Keratinocyte (primary cell): ENCODE measurements around the gene NF1. TPM values are rescaled to one million over a fixed set of nuclear protein-coding genes. Genes with fewer than 3 reads are reported as not detected.
A peak's percentile ranks its signal among the peaks of the same experiment; 100 is the strongest.

Experiments used
- DNase-seq: peaks from one replicate; pipeline ENCODE4 v3.0.0-alpha.2; 2011; ENCODE audit warnings: low read depth, missing footprints, low spot score
- FAIRE-seq: peaks from 2 replicates; lab custom pipeline; 2011; peaks lifted over from hg19 to GRCh38; lab: Jason Lieb, UNC
- H2AFZ ChIP-seq: 2 replicates; pipeline ENCODE4 v1.6.0; 2012; ENCODE audit warnings: low read length, control low read depth, inconsistent platforms; ENCODE audit not compliant: control insufficient read depth
- H3K27ac ChIP-seq: 2 replicates; pipeline ENCODE4 v1.5.1; 2011; ENCODE audit warnings: low read length; ENCODE audit not compliant: control insufficient read depth, insufficient read depth
- H3K27me3 ChIP-seq: 3 replicates; pipeline ENCODE4 v1.6.0; 2011; ENCODE audit warnings: low read length; ENCODE audit not compliant: control insufficient read depth, insufficient read depth; ENCODE audit errors: extremely low read depth
- H3K36me3 ChIP-seq, 2 experiments: 2 replicates in 1 of 2; 3 replicates in 1 of 2; pipeline ENCODE4 v1.5.1; 2011; ENCODE audit warnings: low read length in 2 of 2, mild to moderate bottlenecking in 1 of 2; ENCODE audit not compliant: control insufficient read depth in 2 of 2, insufficient read depth in 2 of 2; ENCODE audit errors: extremely low read depth in 1 of 2
- H3K4me1 ChIP-seq: 3 replicates; pipeline ENCODE4 v1.5.1; 2011; ENCODE audit warnings: low read length; ENCODE audit not compliant: control insufficient read depth, insufficient read depth; ENCODE audit errors: extremely low read depth
- H3K4me2 ChIP-seq: 3 replicates; pipeline ENCODE4 v1.6.0; 2011; ENCODE audit warnings: low read depth, low read length; ENCODE audit not compliant: control insufficient read depth, insufficient read depth; ENCODE audit errors: extremely low read depth
- H3K4me3 ChIP-seq, 3 experiments: fragments of 200-600 bp in 1 of 3; sonication (generic) in 1 of 3; 2 replicates in 2 of 3; 3 replicates in 1 of 3; pipeline ENCODE4 v1.5.1; 2011 to 2016; ENCODE audit warnings: low read length in 3 of 3, mild to moderate bottlenecking in 3 of 3, control low read depth in 2 of 3, inconsistent platforms in 1 of 3, low read depth in 1 of 3, mixed read lengths in 1 of 3, mixed run types in 1 of 3, moderate library complexity in 1 of 3; ENCODE audit not compliant: control insufficient read depth in 2 of 3, insufficient read depth in 2 of 3; ENCODE audit errors: extremely low read depth in 1 of 3
- H3K79me2 ChIP-seq: 2 replicates; pipeline ENCODE4 v1.6.0; 2012; ENCODE audit warnings: low read length; ENCODE audit not compliant: control insufficient read depth, insufficient read depth
- H3K9ac ChIP-seq: 3 replicates; pipeline ENCODE4 v1.6.0; 2011; ENCODE audit warnings: low read length; ENCODE audit not compliant: control insufficient read depth, insufficient read depth; ENCODE audit errors: extremely low read depth
- H3K9me1 ChIP-seq: 3 replicates; pipeline ENCODE4 v1.6.0; 2011; ENCODE audit warnings: low read length; ENCODE audit not compliant: control insufficient read depth, insufficient read depth; ENCODE audit errors: extremely low read depth
- H3K9me3 ChIP-seq: 2 replicates; pipeline ENCODE4 v1.5.1; 2012; ENCODE audit warnings: low read depth, low read length; ENCODE audit not compliant: control insufficient read depth
- H4K20me1 ChIP-seq: 3 replicates; pipeline ENCODE4 v1.6.0; 2011; ENCODE audit warnings: low read length; ENCODE audit not compliant: control insufficient read depth, insufficient read depth; ENCODE audit errors: extremely low read depth
- EZH2 ChIP-seq: IDR thresholded peaks from one replicate; pipeline ENCODE4 v1.6.1; 2012; ENCODE audit warnings: inconsistent platforms, mild to moderate bottlenecking, low read length, moderate library complexity
- dilution Hi-C: fragments of 300-500 bp; cut with MboI; formaldehyde crosslinking; loops from one replicate; pipeline ENCODE4 v1.7.0; 2020; ENCODE audit warnings: low sequenced_read_pairs; ENCODE audit not compliant: extremely low pct_ligation_motif_present
- polyA plus RNA-seq, 5 experiments: library from polyadenylated mRNA; depleted of rRNA in 3 of 5; stranded (reverse) in 3 of 5; stranded (forward) in 1 of 5; unstranded in 1 of 5; fragments of >200 nt; gene quantifications; 1 replicate in 1 of 5; 2 replicates in 3 of 5; 3 replicates in 1 of 5; pipeline versions ENCODE4 v1.2.1 to v1.2.3, GENCODE V29; 2011 to 2012; ENCODE audit warnings: missing spikeins in 2 of 5, low read depth in 1 of 5, low replicate concordance in 1 of 5
- TF ChIP-seq, protein P1 (sequence below), 3 experiments: IDR thresholded peaks in 1 of 3; conservative IDR thresholded peaks in 1 of 3; optimal IDR thresholded peaks in 1 of 3; 2 replicates in 2 of 3; 3 replicates in 1 of 3; pipeline versions ENCODE3 to v1.5.1; 2011; ENCODE audit warnings: low read length in 3 of 3, mild to moderate bottlenecking in 3 of 3, moderate library complexity in 2 of 3, control low read depth in 1 of 3, inconsistent platforms in 1 of 3; ENCODE audit not compliant: insufficient read depth in 2 of 3; ENCODE audit errors: extremely low read depth in 1 of 3

The NF1 gene
- polyA plus RNA-seq, 1 donor (not counting 4 experiments of a cell fraction or from before 2014, with no cell fraction given) = 26.7 TPM

GRCh38 chr17:31052187-31052889 is 42.4 kb upstream of the NF1 start:
- H3K9ac ChIP-seq = peak overlapping the region; percentile 60

GRCh38 chr17:31053071-31053470 is 41.7 kb upstream of the NF1 start:
- Histone ChIP-seq H3K27ac (peak overlapping the region; percentile 86), H3K9me1 (no peaks in the 10 kb centered on the region), H3K4me2 (peak overlapping the region; percentile 57), H3K4me3 (no peak overlapping the region), H3K9ac (no peak overlapping the region), H3K79me2 (no peaks in the 10 kb centered on the region), H3K27me3 (no peaks in the 10 kb centered on the region), H3K9me3 (no peaks in the 10 kb centered on the region), H3K4me1 (peaks cover 16% of the 10 kb centered on the region), H4K20me1 (no peaks in the 10 kb centered on the region), H3K36me3 (no peaks in the 10 kb centered on the region), H2AFZ (no peak overlapping the region)
- no peak for FAIRE-seq
- no peak for DNase-seq
- dilution Hi-C loops = no loop called here
- TF ChIP-seq, protein P1, sequence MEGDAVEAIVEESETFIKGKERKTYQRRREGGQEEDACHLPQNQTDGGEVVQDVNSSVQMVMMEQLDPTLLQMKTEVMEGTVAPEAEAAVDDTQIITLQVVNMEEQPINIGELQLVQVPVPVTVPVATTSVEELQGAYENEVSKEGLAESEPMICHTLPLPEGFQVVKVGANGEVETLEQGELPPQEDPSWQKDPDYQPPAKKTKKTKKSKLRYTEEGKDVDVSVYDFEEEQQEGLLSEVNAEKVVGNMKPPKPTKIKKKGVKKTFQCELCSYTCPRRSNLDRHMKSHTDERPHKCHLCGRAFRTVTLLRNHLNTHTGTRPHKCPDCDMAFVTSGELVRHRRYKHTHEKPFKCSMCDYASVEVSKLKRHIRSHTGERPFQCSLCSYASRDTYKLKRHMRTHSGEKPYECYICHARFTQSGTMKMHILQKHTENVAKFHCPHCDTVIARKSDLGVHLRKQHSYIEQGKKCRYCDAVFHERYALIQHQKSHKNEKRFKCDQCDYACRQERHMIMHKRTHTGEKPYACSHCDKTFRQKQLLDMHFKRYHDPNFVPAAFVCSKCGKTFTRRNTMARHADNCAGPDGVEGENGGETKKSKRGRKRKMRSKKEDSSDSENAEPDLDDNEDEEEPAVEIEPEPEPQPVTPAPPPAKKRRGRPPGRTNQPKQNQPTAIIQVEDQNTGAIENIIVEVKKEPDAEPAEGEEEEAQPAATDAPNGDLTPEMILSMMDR (optimal IDR thresholded peaks at IDR 0.05 in 1 of 3, IDR thresholded peaks at IDR 0.05 in 1 of 3, conservative IDR thresholded peaks at IDR 0.05 in 1 of 3; ENCODE audit: extremely low read depth in 1 of 3, insufficient read depth in 2 of 3, low read length in 3 of 3) = no peak
- no peak for TF ChIP-seq EZH2

More at GRCh38 chr17:31052187-31052889, 42.4 kb upstream of the NF1 start:
- peak overlapping the region; percentile 43 for H2AFZ ChIP-seq
- peak; percentile 95 for DNase-seq
- no peaks in the 10 kb centered on the region for H4K20me1 ChIP-seq
- H3K9me3 ChIP-seq = no peaks in the 10 kb centered on the region
- no peaks in the 10 kb centered on the region for H3K79me2 ChIP-seq
- no peaks in the 10 kb centered on the region for H3K9me1 ChIP-seq
- peak; percentile 96 for FAIRE-seq
- no peaks in the 10 kb centered on the region for H3K27me3 ChIP-seq
- peak overlapping the region in 2 of 3 experiments; percentile 36 to 52 for H3K4me3 ChIP-seq
- H3K27ac ChIP-seq = peak overlapping the region; percentile 86
- H3K36me3 ChIP-seq = no peaks in the 10 kb centered on the region
- peaks cover 16% of the 10 kb centered on the region for H3K4me1 ChIP-seq
- dilution Hi-C loops = no loop called here
- H3K4me2 ChIP-seq = peak overlapping the region; percentile 57
- TF ChIP-seq EZH2 = no peak
- TF ChIP-seq, protein P1 (optimal IDR thresholded peaks at IDR 0.05 in 1 of 3, IDR thresholded peaks at IDR 0.05 in 1 of 3, conservative IDR thresholded peaks at IDR 0.05 in 1 of 3; ENCODE audit: extremely low read depth in 1 of 3, insufficient read depth in 2 of 3, low read length in 3 of 3) = peak in 1 of 3 experiments; percentile 28
